ENCODE measurements around the gene B4GALT1. TPM values are rescaled to one million over a fixed set of nuclear protein-coding genes. Genes with fewer than 3 reads are reported as not detected.
"Not testable (repeated sequence)": the region's sequence is repeated elsewhere in the genome, so short reads cannot be mapped to it uniquely, and the experiment has no call there.

Gene B4GALT1
- total RNA-seq, 1 donor from 2014 or later = 118 TPM

- intact Hi-C loops (cut with micrococcal nuclease) = no loop called here
- Mint-ChIP-seq H3K36me3 (ENCODE audit: low read depth) (no peaks in the 10 kb centered on the region), H3K9me3 (no peaks in the 10 kb centered on the region), H3K27ac (no peak overlapping the region), H3K27me3 (no peaks in the 10 kb centered on the region), H3K4me1 (peaks cover 2% of the 10 kb centered on the region), H3K4me3 (no peak overlapping the region)
- no peak for DNase-seq
- ChIA-PET POLR2A (interaction anchor here (0.7 kb wide), 1 partner anchor 10 kb away, joined by 3 read pairs; no protein-coding TSS in a partner anchor), CTCF (interaction anchor here (1.0 kb wide), 1 partner anchor 126 kb away, joined by 4 read pairs; no protein-coding TSS in a partner anchor)
- no peak for ATAC-seq (ENCODE audit: low read depth)
- TF ChIP-seq CTCF (IDR thresholded peaks at IDR 0.05) = no peak
Observed at GRCh38 chr9:33099754-33100153, 67.4 kb downstream of the B4GALT1 start.

- Mint-ChIP-seq H3K27me3 (no peaks in the 10 kb centered on the region), H3K27ac (no peak overlapping the region), H3K36me3 (ENCODE audit: low read depth) (no peaks in the 10 kb centered on the region), H3K4me3 (no peak overlapping the region), H3K4me1 (peaks cover 2% of the 10 kb centered on the region), H3K9me3 (no peaks in the 10 kb centered on the region)
- ATAC-seq (ENCODE audit: low read depth) = no peak
- POLR2A ChIA-PET = no interaction called here
- DNase-seq = no peak
- CTCF ChIA-PET = no interaction called here
- no peak for TF ChIP-seq CTCF (IDR thresholded peaks at IDR 0.05)
- intact Hi-C loops (cut with micrococcal nuclease) = no loop called here
Observed at GRCh38 chr9:33097192-33097591, 69.9 kb downstream of the B4GALT1 start.

- ATAC-seq (ENCODE audit: low read depth) (no peak), DNase-seq (no peak)
- no peak for TF ChIP-seq CTCF (IDR thresholded peaks at IDR 0.05)
- ChIA-PET POLR2A (no interaction called here), CTCF (no interaction called here)
- Mint-ChIP-seq H3K27me3 (no peaks in the 10 kb centered on the region), H3K27ac (no peak overlapping the region), H3K4me1 (no peaks in the 10 kb centered on the region), H3K36me3 (ENCODE audit: low read depth) (no peaks in the 10 kb centered on the region), H3K9me3 (no peaks in the 10 kb centered on the region), H3K4me3 (no peak overlapping the region)
- intact Hi-C loops (cut with micrococcal nuclease) = no loop called here
Observed at GRCh38 chr9:33092634-33093033, 74.5 kb downstream of the B4GALT1 start.

- H3K4me3 Mint-ChIP-seq; ATAC-seq (ENCODE audit: low read depth); H3K36me3 Mint-ChIP-seq (ENCODE audit: low read depth); DNase-seq; H3K27me3 Mint-ChIP-seq; H3K27ac Mint-ChIP-seq; POLR2A ChIA-PET; H3K9me3 Mint-ChIP-seq; intact Hi-C loops (cut with micrococcal nuclease): not testable (repeated sequence)
- H3K4me1 Mint-ChIP-seq = peaks cover 15% of the 10 kb centered on the region
- CTCF ChIA-PET = interaction anchor here (1.1 kb wide), 1 partner anchor 140 kb away, joined by 3 read pairs; no protein-coding TSS in a partner anchor
Observed at GRCh38 chr9:33085672-33086071, 81.5 kb downstream of the B4GALT1 start.

GRCh38 chr9:33082538-33083326 lies 84.4 kb downstream of the B4GALT1 start:
- no peak for DNase-seq
- intact Hi-C loops (cut with micrococcal nuclease) = no loop called here
- no peak for TF ChIP-seq CTCF (IDR thresholded peaks at IDR 0.05)
- peak overlapping the region; percentile 61 for H3K4me3 Mint-ChIP-seq
- CTCF ChIA-PET = interaction anchor here (0.9 to 3.2 kb wide), 10 partner anchors 24 to 205 kb away, joined by 3 to 48 read pairs (median 4); partner anchors contain the start of gene B4GALT1
- no peaks in the 10 kb centered on the region for H3K36me3 Mint-ChIP-seq (ENCODE audit: low read depth)
- ATAC-seq (ENCODE audit: low read depth) = peak; percentile 37
- H3K9me3 Mint-ChIP-seq = no peaks in the 10 kb centered on the region
- H3K4me1 Mint-ChIP-seq = peaks cover 15% of the 10 kb centered on the region
- H3K27ac Mint-ChIP-seq = peak overlapping the region; percentile 84
- no peaks in the 10 kb centered on the region for H3K27me3 Mint-ChIP-seq
- POLR2A ChIA-PET = interaction anchor here (0.9 to 2.3 kb wide), 6 partner anchors 42 to 144 kb away, joined by 3 to 14 read pairs (median 5); partner anchors contain the start of genes B4GALT1 and DNAJA1

Measured in activated B cell treated with CpG ODN at 0.5 μM for 24 hours (primary cell).